ENCODE results near the gene PNLDC1. TPM values are rescaled to one million over a fixed set of nuclear protein-coding genes. Genes with fewer than 3 reads are reported as not detected.

PNLDC1 gene
- total RNA-seq, 1 donor from 2014 or later, result 0.11 TPM

GRCh38 chr6:159766906-159767305 is 33.2 kb upstream of the PNLDC1 start:
- no peaks in the 10 kb centered on the region for H3K27me3 Mint-ChIP-seq (ENCODE audit: low read depth, unreplicated experiment)
- H3K9me3 ChIP-seq (ENCODE audit: insufficient read depth, low read depth, low read length), result no peaks in the 10 kb centered on the region
- peaks cover 54% of the 10 kb centered on the region for H3K36me3 ChIP-seq (ENCODE audit: insufficient read depth, low read length)
- H3K79me2 ChIP-seq (ENCODE audit: insufficient read depth, low read length), result peaks cover 24% of the 10 kb centered on the region
- H3K9me3 Mint-ChIP-seq (ENCODE audit: unreplicated experiment), result peaks cover 2% of the 10 kb centered on the region
- H3K4me3 Mint-ChIP-seq (ENCODE audit: unreplicated experiment), result no peak overlapping the region
- H4K20me1 ChIP-seq (ENCODE audit: insufficient read depth, low read length), result peaks cover 12% of the 10 kb centered on the region
- H3K36me3 Mint-ChIP-seq (ENCODE audit: low read depth, unreplicated experiment), result peaks cover 39% of the 10 kb centered on the region
- H3K27ac ChIP-seq (ENCODE audit: low read depth, low read length), result no peak overlapping the region
- no peaks in the 10 kb centered on the region for H3K27me3 ChIP-seq (ENCODE audit: insufficient read depth, low read length)
- H3K4me1 ChIP-seq (ENCODE audit: insufficient read depth, low read length), result peaks cover 10% of the 10 kb centered on the region
- FAIRE-seq (no peak), DNase-seq (ENCODE audit: low read depth) (no peak)
- no peak overlapping the region for H3K4me3 ChIP-seq (ENCODE audit: insufficient read depth, low read depth, low read length)
- H3K27ac Mint-ChIP-seq (ENCODE audit: unreplicated experiment), result no peak overlapping the region
- peaks cover 12% of the 10 kb centered on the region for H3K4me1 Mint-ChIP-seq (ENCODE audit: low read depth, unreplicated experiment)
- no peak for TF ChIP-seq CTCF (IDR thresholded peaks at IDR 0.05; ENCODE audit: insufficient read depth, low read depth, low read length)
- H3K4me2 ChIP-seq (ENCODE audit: low read length), result no peak overlapping the region
- H3K9ac ChIP-seq (ENCODE audit: low read length), result no peak overlapping the region
- no peak overlapping the region for H2AFZ ChIP-seq (ENCODE audit: low read depth, low read length)

GRCh38 chr6:159769470-159769869 is 30.6 kb upstream of the PNLDC1 start:
- Histone ChIP-seq H3K4me1 (ENCODE audit: insufficient read depth, low read length) (no peaks in the 10 kb centered on the region), H2AFZ (ENCODE audit: low read depth, low read length) (no peak overlapping the region), H3K27me3 (ENCODE audit: insufficient read depth, low read length) (no peaks in the 10 kb centered on the region), H3K4me3 (ENCODE audit: insufficient read depth, low read depth, low read length) (no peak overlapping the region), H3K4me2 (ENCODE audit: low read length) (no peak overlapping the region), H3K79me2 (ENCODE audit: insufficient read depth, low read length) (peaks cover 10% of the 10 kb centered on the region), H4K20me1 (ENCODE audit: insufficient read depth, low read length) (peaks cover 7% of the 10 kb centered on the region), H3K9ac (ENCODE audit: low read length) (no peak overlapping the region), H3K27ac (ENCODE audit: low read depth, low read length) (no peak overlapping the region), H3K36me3 (ENCODE audit: insufficient read depth, low read length) (peaks cover 56% of the 10 kb centered on the region), H3K9me3 (ENCODE audit: insufficient read depth, low read depth, low read length) (no peaks in the 10 kb centered on the region)
- H3K27me3 Mint-ChIP-seq (ENCODE audit: low read depth, unreplicated experiment), result no peaks in the 10 kb centered on the region
- peaks cover 34% of the 10 kb centered on the region for H3K36me3 Mint-ChIP-seq (ENCODE audit: low read depth, unreplicated experiment)
- DNase-seq (ENCODE audit: low read depth) (no peak), FAIRE-seq (no peak)
- H3K4me3 Mint-ChIP-seq (ENCODE audit: unreplicated experiment), result no peak overlapping the region
- peaks cover 8% of the 10 kb centered on the region for H3K4me1 Mint-ChIP-seq (ENCODE audit: low read depth, unreplicated experiment)
- peaks cover 2% of the 10 kb centered on the region for H3K9me3 Mint-ChIP-seq (ENCODE audit: unreplicated experiment)
- H3K27ac Mint-ChIP-seq (ENCODE audit: unreplicated experiment), result no peak overlapping the region
- no peak for TF ChIP-seq EZH2 (IDR thresholded peaks at IDR 0.05; ENCODE audit: insufficient read depth, low read length)
- no peak for TF ChIP-seq CTCF (IDR thresholded peaks at IDR 0.05; ENCODE audit: insufficient read depth, low read depth, low read length)

- FAIRE-seq (no peak), DNase-seq (ENCODE audit: low read depth) (no peak)
- Mint-ChIP-seq H3K4me3 (ENCODE audit: unreplicated experiment) (no peak overlapping the region), H3K27me3 (ENCODE audit: low read depth, unreplicated experiment) (no peaks in the 10 kb centered on the region), H3K9me3 (ENCODE audit: unreplicated experiment) (peaks cover 3% of the 10 kb centered on the region), H3K36me3 (ENCODE audit: low read depth, unreplicated experiment) (peaks cover 32% of the 10 kb centered on the region), H3K27ac (ENCODE audit: unreplicated experiment) (no peak overlapping the region), H3K4me1 (ENCODE audit: low read depth, unreplicated experiment) (peaks cover 4% of the 10 kb centered on the region)
- Histone ChIP-seq H3K27ac (ENCODE audit: low read depth, low read length) (no peak overlapping the region), H3K36me3 (ENCODE audit: insufficient read depth, low read length) (peaks cover 53% of the 10 kb centered on the region), H3K9ac (ENCODE audit: low read length) (no peak overlapping the region), H3K4me1 (ENCODE audit: insufficient read depth, low read length) (no peaks in the 10 kb centered on the region), H2AFZ (ENCODE audit: low read depth, low read length) (no peak overlapping the region), H3K79me2 (ENCODE audit: insufficient read depth, low read length) (no peaks in the 10 kb centered on the region), H3K27me3 (ENCODE audit: insufficient read depth, low read length) (no peaks in the 10 kb centered on the region), H3K4me3 (ENCODE audit: insufficient read depth, low read depth, low read length) (no peak overlapping the region), H4K20me1 (ENCODE audit: insufficient read depth, low read length) (peaks cover 4% of the 10 kb centered on the region), H3K4me2 (ENCODE audit: low read length) (no peak overlapping the region), H3K9me3 (ENCODE audit: insufficient read depth, low read depth, low read length) (no peaks in the 10 kb centered on the region)
- TF ChIP-seq EZH2 (IDR thresholded peaks at IDR 0.05; ENCODE audit: insufficient read depth, low read length) (no peak), CTCF (IDR thresholded peaks at IDR 0.05; ENCODE audit: insufficient read depth, low read depth, low read length) (no peak)
Observed at GRCh38 chr6:159772196-159772595, 27.9 kb upstream of the PNLDC1 start.
